ENCODE data around the gene PEA15.

DNA sequence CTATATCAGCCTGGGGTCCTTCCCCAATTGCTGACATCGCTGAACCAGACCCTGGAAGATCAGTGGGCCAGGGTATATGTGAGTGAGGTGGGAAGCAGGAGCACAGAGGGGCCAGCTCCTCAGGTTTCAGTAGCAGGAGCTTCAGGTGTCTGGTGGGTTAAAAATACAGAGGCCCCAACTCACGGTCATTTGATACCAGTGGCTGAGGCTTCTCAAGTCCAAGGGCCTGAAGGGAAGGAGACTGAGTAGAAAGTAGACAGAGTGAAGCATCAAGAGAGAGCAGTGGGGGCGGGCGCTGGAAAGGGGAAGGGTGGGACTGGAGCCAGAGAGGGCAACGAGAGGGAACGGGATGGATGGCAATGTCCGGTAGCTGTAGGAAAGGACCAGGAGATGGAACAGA, 16.8 kb upstream of the PEA15 start:
- TF ChIP-seq, protein P1, sequence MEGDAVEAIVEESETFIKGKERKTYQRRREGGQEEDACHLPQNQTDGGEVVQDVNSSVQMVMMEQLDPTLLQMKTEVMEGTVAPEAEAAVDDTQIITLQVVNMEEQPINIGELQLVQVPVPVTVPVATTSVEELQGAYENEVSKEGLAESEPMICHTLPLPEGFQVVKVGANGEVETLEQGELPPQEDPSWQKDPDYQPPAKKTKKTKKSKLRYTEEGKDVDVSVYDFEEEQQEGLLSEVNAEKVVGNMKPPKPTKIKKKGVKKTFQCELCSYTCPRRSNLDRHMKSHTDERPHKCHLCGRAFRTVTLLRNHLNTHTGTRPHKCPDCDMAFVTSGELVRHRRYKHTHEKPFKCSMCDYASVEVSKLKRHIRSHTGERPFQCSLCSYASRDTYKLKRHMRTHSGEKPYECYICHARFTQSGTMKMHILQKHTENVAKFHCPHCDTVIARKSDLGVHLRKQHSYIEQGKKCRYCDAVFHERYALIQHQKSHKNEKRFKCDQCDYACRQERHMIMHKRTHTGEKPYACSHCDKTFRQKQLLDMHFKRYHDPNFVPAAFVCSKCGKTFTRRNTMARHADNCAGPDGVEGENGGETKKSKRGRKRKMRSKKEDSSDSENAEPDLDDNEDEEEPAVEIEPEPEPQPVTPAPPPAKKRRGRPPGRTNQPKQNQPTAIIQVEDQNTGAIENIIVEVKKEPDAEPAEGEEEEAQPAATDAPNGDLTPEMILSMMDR (IDR thresholded peaks at IDR 0.05 in 2 of 3, conservative IDR thresholded peaks at IDR 0.05 in 1 of 3; ENCODE audit: insufficient read depth in 2 of 3, low read depth in 1 of 3, low read length in 3 of 3), result no peak
- no peak for TF ChIP-seq NFE2L1 (tag; IDR thresholded peaks at IDR 0.05; ENCODE audit: borderline replicate concordance, low read depth)
- TF ChIP-seq NCOA6 (IDR thresholded peaks at IDR 0.05), result no peak
- TF ChIP-seq ZBED1 (IDR thresholded peaks at IDR 0.05), result no peak
- TF ChIP-seq ZC3H11A (IDR thresholded peaks at IDR 0.05; ENCODE audit: low read depth, low read length), result no peak
- no peak for TF ChIP-seq TAF1 (IDR thresholded peaks at IDR 0.05; ENCODE audit: control insufficient read depth, extremely low read depth, insufficient read depth, low read length, severe bottlenecking)
